Effector CD8-positive, alpha-beta T cell (primary cell): ENCODE results near the gene KCNIP4.

ENCODE experiments used
- DNase-seq: peaks from one replicate; lab custom pipeline; 2025; lab: John Stamatoyannopoulos, UW

The KCNIP4 gene

DNA sequence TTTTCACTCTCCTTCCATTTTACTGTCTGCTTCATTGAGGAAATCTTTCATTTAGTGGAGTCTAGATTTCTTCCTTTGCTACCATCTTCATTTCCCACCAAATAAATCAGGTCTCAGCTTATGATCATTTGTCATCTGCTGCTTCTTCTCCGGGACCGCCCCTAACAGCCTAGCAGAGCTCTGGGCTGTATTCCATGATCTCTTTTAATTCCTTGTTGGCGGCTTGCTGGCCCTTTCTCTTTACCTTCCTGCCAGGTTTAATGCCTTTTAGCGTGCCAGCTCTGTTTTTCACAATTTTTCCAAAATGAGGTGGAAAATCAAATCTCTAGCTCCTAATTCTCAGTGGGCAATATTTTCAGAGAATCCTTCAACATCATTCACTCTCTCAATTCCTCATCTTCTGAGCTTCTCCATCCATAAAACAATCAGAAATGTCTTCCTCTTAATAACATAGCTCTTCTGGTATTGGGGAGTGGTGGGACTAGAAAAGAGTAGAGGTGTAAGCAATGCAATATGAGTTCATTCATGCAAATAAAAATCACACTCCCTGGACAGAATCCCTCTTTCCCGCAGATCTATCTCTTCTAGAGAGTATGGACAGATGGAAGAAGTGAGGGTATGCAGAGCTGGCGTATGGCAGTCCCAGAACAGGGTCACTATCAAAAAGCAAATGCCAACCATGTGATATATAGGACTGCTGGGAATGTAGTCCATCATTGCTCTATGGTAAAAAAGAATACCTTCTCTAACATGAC, 491.3 kb downstream of the KCNIP4 start:
- no peak for DNase-seq

DNA sequence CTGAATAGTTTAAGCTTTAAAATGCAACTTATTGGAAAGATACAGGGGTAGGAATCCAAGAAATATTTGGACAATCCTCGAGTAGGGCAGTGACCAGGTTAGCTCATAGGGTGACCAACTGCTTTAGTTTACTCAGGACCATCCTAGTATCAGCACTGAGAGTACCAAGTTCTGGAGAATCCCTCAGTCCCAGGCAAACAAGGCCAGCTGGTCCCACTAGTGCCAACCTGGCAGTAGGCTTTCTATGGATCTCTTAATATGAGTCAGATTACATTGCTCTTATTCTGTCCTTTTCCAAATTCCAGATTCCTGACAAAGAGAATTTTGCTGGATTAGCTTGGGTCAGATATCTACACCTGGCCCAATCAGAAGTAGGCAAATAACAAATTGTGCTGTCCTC, 493.7 kb downstream of the KCNIP4 start:
- no peak for DNase-seq

DNA sequence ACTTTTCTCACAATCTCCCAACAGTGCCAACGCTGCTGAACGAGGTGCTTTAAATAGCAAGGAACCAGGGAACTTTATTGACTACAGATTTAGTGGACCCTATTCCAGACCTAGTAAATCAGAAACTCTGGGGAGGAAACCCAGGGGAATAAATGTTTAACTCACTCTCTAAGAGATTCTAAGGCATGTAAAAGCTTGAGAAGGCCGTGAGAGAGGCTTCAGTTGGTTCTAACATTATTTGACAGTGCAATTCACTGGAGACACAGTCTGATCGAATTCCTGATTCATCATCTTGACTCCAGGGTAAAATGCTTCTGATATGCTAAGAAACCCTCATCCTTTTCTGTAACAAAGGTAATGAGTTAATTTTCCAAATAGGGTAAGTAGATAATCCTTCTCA, 494.4 kb downstream of the KCNIP4 start:
- no peak for DNase-seq

DNA sequence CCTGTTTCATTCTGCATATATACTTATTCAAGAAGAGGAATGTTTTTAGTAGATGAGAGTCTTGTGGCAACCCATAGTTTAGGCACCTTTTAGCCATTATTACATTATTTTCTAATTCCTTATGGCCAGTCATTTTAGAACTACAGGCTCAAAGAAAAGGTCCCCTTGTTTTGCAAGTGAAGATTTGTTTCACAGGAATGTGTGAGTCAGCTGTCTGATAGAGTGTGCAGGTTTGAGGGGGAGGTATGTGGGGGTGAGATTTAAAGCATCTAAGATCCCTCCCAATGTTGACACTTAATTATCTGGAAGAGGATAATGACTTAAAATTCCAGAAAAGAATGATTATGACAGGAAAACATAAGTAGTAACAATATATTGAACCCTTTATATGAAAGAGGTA, 495.6 kb downstream of the KCNIP4 start:
- no peak for DNase-seq

DNA sequence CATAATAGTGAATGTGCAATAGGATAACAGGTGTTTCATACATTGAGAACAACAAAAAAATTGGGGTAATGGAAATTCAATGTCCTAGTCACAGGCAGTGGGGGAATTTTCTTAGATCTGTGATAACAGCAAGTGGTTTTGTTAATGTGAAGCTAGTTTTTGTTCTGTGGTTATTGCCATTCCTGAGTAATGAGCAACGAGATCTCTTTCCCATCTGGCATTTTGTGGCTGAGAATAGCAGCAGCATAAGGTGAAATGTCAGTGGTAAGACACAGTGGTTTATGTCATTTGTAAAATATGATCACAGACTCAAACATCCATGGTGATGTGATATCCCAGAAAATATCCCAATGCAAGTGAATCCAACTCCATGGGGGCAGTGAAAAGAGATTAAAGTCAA, 497.5 kb downstream of the KCNIP4 start:
- DNase-seq = no peak

DNA sequence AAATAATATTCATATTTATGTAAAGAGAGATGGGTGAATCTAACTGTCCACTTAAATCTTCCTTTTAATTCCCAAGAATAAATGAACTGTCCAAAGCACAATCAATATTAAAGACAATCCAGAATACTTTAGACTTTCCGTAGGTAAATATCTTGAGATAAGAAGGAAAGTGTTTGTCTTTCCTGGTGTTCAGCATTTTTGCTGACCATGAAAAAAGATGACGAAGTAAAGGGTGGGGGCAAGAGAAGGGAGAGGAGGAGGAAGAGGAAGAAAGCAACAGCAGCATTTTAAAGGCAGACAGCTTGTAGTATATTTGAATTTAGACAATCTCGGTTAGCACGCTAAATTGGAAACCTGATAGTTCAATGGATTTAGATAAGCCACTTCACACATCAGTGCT, 498.2 kb downstream of the KCNIP4 start:
- DNase-seq = no peak

DNA sequence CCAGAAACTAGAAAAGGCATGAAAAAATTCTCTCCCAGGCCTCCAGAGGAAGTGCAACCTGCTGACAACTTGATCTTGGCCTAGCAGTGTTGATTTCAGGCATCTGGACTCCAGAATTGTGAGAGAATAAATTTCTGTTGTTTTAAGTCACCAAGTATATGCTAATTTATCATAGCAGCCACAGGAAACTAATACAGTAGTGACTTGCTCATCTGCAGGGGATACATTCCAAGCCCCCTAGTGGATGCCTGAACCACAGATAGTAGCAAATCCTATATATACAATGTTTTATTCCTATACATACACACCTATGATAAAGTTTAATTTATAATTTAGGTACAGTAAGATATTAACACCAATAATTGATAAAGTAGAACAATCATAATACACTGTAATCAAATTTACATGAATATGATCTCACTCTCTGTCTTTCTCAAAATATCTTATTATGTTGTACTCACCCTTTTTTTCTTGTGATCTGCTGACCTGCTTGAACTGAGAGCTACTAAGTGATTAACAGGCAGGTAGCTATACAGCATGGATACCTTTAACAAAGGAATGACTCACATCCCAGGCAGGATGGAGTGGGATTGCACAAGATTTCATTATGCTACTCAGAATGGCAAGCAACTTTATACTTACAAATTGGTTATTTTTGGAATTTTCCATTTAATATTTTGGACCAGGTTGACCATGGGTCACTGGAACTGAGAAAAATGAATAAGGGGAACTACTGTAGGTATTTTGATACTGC, 501.1 kb downstream of the KCNIP4 start:
- no peak for DNase-seq

DNA sequence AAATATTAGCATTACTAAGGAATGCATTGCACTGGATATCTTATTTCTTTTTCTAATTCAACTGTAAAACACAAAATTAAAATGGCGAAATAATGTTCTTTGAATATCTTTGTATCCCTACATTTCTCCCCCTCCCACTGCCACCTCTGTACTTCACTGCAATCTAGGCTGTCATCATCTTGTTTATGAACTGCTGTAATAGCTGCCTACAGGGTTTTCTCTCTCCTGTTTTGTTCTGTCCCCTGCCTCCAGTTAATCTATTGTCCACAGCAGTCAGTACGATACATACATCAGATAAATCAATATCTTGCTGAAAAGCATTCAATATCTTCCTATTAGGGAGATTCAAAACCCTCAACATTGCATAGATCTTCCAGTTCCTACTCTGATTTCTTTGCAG, 528.4 kb downstream of the KCNIP4 start:
- DNase-seq = no peak

DNA sequence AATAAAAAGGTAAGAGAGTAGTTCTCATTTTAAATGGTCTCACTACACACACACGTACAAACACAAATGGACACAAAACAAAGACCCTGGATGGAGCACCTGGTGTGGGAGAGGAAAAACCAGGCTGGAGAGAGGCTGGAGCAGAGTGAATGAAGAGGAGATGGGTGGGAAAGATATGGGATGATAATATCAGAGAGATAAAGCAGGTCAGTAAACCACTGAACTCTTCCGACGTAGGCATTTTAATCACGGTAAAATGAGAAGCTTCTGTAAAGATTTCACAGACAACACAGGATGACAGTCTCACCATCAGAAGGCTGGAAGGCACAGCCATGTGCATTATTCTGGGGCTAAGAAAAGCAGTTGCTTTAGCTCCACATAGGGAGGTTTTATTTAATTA, 532.8 kb downstream of the KCNIP4 start:
- DNase-seq = no peak

DNA sequence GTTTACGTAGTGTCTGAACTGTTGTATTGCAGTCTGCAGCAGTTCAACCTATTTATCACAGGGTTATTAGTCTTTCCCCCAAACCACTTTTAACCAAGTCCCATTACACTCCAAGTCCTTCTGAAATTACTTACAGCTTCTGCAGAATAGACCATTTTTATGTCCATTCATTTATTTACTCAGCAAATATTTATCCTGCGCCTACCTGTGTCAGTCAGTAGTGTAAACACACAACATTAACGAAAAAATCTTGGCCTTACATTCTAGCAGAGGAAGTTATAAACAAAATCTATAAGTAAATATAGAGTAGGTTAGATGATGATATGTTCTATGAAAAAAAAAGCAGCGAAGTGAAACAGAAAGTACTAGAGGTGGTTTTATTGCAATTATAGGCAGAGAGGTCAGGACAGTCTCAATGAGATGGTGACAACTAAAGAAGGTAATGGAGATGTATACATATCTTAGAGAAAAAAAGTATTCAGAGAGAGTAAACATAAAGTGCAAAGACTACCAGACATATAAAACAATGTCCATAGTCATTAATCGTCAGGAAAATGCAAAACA, 534.7 kb downstream of the KCNIP4 start:
- DNase-seq = no peak

DNA sequence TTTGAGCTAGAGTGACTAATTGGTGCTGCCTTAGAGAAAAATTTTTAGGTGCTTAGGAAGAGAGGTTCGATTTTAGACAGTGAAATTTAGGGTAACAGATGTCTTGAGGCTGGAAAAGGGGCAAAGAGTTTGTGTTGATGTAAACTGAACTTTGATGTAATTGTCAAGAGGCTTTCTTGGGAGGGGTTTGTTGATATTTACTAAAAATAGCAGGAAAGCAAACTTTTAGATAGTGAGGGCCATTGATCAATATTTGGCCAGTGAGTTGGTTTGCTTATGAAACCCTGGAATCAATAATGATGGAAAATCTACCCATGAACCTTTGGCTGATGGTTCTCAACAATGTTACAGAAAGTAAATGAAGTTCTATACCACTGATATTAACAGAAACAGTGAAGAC, 537.5 kb downstream of the KCNIP4 start:
- no peak for DNase-seq

DNA sequence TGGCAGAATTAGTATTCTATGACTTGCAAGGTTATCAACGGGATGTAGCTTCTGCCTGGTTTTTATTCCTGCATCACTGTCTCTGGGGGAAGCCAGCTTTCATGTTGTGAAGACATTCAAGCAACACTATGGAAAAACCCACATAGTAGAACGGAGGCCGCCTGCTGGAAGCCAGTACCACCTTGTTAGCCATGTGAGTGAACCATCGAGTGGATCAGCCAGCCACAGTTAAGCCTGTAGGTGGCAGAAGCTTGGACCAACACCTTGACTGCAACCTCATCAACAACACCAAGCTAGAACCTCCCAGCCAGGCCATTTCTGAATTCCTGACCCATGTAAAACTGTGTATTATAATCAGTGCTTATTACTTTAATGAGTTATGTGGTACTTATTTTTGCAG, 538.2 kb downstream of the KCNIP4 start:
- DNase-seq = no peak

DNA sequence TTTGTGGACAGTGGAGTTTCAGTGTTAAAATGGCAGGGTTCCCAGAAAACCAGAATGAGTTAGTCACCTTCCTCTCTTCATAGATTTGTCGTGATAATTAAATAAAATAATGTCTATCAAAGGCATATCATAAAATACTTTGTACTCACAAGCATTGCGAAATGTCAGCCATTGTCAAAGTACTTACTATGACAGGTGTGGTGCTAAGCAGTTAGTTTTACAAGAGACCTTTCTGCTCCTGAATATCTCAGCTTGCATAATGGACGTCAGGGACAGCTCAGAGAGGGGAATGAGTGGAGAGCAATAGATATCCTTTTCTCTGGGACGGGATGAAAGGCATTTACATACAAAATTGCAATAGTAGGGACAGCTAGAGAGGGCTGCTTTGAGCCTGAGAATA, 560.9 kb downstream of the KCNIP4 start:
- no peak for DNase-seq

DNA sequence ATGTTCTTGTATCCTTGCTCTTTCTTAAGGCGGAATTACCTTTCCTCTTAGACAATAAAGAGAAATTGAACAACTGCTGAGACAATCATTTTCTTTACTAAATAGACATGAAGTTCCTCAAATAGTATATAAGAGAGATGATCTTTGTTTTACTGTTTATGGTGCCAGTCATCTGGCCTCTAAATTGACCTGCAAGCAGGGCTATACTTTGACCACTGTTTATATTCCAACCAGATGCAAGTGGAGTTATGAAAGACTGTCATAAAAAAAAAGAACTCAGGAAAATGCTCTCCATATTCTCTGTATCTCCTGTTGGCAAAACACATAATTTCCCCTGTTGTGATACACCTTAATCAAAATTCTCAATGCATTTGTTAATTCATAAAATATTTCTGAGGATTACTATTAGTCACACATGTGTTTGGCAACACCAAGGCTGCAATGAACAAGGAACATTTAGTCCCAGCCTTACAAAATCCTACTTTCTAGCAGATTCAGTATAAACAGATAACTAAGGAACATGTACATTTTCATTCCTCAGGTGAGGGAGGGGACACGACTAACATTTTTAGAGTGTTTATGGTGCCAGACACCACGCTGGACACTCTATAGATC, 562.3 kb downstream of the KCNIP4 start:
- DNase-seq = no peak

DNA sequence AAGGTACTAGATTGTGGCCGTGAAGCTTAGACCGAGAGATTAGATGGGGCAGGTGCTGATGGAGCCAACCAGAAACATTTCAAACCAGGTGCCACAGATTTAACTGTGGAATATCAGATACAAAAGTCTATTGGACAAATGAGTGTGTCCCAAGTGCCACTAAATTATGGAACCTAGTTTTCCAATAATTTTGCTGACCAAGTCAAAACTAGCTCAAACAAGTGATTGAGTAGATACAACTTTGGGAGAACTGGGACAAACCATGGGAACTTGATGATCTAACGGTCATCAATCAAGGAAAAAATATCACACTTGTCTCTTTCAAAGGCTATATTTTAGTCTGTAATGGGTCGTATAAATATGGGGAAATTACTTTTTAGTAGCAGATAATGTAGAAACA, 562.9 kb downstream of the KCNIP4 start:
- no peak for DNase-seq

DNA sequence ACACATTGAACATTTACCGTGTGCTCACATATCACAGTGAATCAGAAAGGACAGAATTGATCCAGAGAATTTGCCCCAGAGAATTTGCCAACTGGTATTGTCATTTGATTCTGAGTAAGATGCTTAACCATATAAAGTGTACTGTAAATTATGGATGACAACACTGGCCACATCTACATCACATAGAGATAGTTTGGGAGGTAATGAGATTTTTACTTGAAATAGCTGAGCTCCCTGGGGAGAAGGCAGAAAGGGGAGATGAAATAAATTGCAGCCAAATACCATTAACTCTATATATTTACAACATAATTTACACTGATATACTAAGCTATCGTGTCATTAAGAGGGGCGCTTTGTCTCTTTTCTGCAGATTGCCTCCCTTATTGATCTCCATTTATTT, 564.0 kb downstream of the KCNIP4 start:
- no peak for DNase-seq

DNA sequence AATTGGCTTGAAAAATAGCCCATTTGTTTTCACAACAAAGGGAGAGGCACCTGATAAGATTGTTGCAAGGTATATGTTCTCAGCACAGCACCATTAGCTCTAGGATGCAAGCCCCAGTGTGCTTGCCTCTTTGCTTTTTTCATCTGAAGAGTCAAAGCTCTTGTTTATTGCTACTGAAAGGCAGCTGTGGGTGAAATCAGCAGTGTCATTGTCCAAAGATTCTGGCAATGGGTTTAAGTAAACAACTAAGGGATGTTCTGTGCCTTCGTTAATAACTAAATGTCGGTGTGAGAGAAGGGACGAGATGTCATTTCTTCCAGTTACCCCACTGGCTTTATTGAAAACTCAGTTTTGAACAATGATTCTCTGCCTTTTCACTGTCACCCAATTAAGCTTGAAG, 567.7 kb downstream of the KCNIP4 start:
- DNase-seq = no peak

DNA sequence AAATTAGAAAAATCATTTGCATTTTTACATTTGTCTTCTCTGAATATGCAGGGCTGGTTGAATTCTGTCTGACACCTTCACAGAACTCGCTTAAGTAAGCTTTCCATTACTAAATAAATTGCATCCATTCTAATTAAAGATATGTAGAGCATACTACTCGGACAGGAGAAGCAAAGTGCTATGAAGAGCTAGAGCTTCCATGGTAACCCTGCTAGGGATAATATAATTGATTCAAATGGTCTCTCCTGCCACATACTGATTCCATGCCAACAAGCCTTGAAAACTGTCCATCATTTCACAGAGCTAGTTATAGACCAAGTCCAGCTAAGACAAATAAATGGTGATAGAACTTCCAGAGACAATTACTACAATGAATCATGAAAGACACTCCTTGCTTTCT, 571.5 kb downstream of the KCNIP4 start:
- no peak for DNase-seq

DNA sequence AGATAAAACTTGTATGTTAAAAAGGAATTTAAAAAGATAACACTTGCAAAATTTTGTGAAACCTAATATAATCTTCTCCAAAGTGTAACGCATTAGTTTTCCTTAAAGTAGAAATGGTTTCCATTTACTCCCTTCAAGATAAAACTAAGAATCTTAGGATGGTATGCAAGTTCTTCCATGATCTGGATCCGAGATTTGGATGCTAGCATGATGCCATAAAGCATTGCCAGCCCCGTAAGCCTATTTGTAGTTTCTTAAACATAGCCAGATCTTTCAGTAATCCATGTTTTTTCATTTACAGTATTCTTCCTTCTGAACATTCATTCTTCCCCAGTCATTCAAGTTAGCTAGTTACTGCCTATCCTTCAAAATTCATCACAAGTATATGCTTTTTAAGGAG, 572.4 kb downstream of the KCNIP4 start:
- DNase-seq = no peak

DNA sequence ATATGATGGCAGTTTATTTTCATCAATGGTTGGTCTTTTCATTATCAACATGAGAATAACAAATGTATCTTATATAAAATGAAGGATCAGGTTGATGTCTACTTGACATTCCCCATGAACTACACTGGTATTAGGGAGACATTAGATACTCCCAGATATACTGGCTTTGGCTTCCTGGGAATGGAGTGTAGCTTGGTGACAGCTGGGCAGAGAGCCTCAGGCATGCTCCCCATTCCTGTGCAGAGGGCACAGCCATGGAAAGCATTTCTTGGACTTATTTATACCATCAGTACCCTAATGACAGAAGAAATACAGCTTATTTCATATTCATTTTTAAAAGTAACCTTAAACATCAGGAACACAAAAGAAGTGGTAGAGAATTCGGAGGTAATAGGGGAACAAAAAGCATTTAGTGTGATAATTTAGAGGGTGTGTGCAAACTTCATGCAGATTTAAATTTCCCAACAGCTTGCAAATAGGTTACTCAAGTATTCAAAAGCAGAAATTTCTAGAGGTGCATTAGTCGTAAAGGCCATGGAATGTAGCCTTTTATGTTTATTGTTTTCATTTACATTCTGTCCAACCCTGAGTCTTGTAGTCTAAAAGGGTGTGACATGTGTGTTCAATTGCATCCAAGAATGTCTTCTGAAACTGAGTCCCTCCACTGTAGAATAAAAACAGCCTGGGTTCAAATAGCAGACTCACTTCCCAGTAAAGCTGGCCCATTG, 573.8 kb downstream of the KCNIP4 start:
- DNase-seq = no peak

DNA sequence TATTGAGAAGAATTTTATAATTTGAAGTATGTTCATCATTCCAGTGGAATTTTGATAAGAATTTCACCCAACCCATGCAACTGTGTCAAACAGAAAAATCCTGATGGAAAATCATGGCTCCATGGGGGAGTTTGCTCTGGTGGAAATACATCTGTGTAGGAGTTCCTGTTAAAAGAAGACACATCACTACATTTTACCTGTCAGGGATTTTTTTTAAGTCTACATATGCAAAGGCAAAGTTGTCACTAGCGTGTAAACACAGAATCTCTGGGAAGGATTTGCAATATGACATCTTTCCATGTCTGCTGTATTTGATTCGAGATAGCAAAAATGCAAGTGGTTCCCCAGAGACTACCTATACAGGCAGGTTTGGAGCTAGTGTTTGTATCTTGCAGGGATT, 581.0 kb downstream of the KCNIP4 start:
- DNase-seq = no peak

DNA sequence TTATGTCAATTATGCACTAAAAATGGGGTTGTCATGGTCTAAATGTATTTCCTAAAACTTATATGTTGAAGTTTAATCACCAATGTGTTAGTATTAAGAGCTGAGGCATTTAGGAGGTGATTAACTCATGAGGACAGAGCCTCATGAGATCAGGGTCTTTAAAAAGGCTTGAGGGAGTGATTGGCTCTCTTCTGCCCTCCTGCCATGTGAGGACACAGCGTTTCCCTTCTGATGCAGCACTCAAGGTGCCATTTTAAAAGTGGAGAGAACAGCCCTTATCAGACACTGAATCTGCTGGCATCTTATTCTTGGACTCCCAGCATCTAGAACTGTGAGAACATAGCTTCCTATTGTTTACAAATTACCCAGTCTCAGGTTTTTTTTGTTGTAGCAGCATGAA, 581.7 kb downstream of the KCNIP4 start:
- no peak for DNase-seq
